GM23248 (cell line): Measurements from ENCODE around the gene PPP1R3F.

Experiments used
- EZH2 ChIP-seq: fragments of 200-600 bp; sonication (generic); IDR thresholded peaks from 2 replicates; pipeline ENCODE4 v1.6.1; 2018; ENCODE audit warnings: antibody characterized with exemption, mild to moderate bottlenecking; ENCODE audit not compliant: insufficient read depth, poor library complexity, severe bottlenecking
- EZH2phosphoT487 ChIP-seq: fragments of 200-600 bp; sonication (generic); IDR thresholded peaks from 2 replicates; pipeline ENCODE4 v1.6.1; 2018; ENCODE audit warnings: antibody characterized with exemption, moderate library complexity, mild to moderate bottlenecking, low read depth; ENCODE audit not compliant: insufficient read depth

DNA sequence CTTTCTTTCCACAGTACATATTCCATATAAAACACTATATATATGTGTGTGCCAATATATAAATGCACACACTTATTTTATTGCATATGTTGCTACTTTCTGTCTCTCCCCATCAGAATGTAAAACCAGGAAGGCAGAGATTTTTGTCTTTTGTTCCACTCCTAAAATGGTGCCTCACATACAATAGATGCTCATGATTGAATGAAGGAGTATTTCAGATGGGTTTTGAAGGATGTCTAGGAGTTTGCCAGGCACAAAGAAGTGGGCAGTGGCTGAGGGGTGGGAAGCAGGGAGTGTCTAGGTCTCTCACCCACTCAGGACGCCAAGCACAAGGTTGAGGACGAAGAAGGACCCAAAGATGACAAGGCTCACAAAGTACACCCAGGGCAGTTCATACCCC lies 41.9 kb upstream of the PPP1R3F start:
- TF ChIP-seq EZH2phosphoT487 (no peak), EZH2 (no peak)
